NCI-H345 (cell line): ENCODE results near the gene SH3RF1.

Experiments
- DNase-seq: peaks from one replicate; lab custom pipeline; 2025; lab: John Stamatoyannopoulos, UW

SH3RF1 gene

GRCh38 chr4:169064296-169064695, 206.5 kb downstream of the SH3RF1 start:
- DNase-seq = no peak

DNA sequence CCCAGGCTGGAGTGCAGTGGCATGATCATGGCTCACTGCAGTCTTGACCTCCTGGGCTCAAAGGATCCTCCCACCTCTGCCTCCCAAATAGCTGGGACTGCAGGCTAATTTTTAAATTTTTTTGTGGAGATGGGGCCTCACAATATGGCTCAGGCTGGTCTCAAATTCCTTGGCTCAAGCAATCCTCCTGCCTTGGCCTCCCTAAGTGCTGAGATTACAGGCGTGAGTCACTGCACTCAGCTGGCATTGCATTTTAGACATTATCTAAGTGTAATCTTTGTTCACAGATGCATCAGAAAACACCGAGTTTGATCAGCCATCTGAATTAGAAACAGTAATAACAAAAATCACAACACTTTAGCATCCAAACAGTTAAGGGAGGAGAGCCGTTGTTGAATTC, 207.3 kb downstream of the SH3RF1 start:
- no peak for DNase-seq

- no peak for DNase-seq
Measured at GRCh38 chr4:169062897-169063244, 207.9 kb downstream of the SH3RF1 start.

- no peak for DNase-seq
Measured at GRCh38 chr4:169061386-169061785, 209.4 kb downstream of the SH3RF1 start.

- no peak for DNase-seq
Measured at GRCh38 chr4:169060391-169061091, 210.2 kb downstream of the SH3RF1 start.

DNA sequence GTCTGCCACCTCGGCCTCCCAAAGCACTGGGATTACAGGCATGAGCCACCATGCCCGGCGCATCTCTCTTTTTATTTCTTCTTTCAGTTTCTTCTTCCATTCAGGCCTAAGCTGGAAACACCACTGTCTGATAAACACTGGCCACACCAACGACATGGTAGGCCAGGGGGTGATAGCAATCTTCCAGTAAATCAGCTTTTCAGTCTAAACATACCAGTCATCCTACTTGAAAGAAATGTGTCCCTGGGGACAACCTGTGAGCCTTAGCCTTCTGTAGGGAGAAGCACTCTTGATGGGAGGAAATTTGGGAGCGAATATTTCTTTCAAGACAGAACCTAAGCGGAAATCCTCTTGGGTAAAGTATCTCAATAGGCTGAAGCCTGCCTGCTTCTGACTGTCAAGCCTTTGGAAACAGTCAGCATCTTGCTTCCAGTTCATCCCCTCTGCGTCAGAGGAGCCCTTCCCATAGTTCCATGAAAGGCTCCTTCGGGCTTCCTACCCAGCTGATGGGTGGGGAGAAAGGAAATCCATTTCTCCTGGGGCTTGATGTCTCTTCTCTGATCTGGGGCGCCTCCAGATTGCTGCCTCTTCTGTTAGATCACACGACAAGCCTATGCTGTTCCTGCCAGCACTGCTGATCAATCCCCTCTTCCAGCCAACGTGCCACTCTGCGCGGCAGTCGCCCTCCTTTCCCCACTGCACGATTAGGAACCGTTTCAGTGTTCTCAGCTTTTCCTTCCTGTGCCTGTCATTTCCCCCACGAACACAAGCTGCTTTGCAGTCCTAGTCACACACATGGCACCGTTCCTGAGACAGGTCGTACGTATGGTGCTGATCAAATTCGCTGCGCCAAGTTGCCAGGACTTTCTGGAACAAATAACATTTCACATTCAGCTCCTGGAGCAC, 211.2 kb downstream of the SH3RF1 start:
- no peak for DNase-seq

DNA sequence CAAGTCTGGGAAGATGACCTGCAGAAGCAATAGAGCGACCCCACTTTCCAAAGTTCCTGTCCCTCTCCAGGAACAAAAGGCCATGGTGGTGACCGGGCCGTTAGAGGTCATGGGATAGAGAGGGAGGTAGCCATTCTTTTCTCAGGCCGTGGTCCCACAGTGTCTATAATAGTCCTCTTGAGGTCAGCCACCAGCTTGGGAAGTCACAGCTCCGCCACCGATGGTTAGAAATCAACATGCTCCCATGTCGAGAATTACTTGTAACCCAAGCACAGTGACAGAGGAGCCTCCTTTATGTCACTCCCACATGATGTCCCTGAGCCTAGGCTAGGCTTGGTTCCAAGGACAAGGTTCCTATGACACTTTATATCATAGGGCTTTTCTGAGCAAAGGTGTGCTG, 212.4 kb downstream of the SH3RF1 start:
- no peak for DNase-seq

DNA sequence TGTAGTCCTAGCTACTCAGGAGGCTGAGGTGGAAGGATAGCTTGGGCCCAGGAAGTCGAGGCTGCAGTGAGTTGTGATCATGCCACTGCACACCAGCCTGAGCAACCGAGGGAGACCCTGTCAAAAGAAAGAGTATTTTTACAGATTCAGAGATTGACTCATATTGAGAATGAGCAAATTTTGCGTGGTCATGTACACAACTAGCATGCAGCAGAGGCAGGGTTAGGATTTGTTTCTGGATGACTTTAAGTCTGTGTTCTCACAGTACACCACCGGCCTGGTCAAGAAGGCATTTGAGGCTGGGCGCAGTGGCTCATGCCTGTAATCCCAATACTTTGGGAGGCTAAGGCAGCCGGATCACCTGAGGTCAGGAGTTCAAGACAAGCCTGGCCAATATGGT, 215.9 kb downstream of the SH3RF1 start:
- no peak for DNase-seq

GRCh38 chr4:169052594-169052945, 218.2 kb downstream of the SH3RF1 start:
- DNase-seq = no peak

DNA sequence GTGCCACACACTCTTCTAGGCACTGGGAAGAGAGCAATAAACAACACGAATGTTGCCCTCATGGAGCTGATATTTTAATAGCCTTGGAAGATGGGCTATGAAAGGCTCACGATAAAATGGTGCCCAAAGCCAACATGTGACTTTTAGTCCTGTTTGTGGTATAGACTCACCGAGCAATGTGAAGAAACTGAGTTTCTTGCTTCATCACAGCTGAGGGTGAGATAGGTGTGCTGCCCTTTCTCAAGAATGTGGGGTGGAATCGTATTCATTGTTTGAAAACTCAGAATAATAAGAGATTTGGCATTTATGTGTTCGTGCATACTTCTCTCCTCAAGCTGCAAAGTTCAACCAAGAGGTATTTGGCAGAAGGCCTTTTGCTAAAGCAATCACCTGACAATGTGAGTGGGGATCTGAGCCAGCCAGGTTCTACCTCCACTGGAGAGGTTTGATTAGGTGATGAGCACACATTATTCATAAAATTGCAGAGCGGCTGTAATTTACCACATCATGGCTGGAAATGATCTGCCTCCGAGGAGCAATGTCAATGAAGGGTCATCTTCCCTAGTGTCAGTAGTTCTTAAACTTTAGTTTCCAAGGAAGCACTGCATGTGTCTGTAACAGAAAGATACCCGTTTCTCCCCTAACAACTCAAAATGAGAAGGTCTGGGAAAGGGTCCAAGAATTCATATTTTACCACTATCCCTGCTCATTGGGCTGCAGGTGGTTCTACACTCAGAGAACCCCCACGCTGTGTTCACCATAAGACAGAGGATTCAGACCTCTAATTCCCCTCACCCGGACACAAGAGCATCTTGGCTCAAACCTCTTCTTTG, 218.8 kb downstream of the SH3RF1 start:
- no peak for DNase-seq

GRCh38 chr4:169050881-169051760, 219.6 kb downstream of the SH3RF1 start:
- DNase-seq = no peak

- no peak for DNase-seq
Measured at GRCh38 chr4:169050284-169050683, 220.5 kb downstream of the SH3RF1 start.

DNA sequence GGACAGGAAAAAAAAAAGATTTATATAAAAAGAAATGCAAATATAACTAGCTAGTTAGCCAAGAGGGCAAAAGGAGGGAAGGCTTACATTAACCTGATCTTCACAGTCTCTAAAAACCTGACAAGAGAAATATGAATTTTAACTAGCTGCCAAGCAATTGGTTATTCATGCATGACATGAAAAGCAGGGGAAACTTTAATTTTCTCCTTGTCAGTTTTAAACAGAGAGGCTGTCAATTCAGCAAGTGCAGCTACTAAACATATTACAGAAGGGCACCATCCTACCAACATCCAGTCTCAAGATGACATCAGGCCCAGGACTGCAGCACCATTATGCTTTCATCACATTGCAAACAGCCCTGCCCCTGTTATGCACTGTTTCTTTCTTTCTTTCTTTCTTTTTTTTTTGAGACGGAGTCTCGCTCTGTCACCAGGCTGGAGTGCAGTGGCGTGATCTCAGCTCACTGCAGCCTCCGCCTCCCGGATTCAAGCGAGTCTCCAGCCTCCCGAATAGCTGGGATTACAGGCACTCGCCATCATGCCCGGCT, 221.8 kb downstream of the SH3RF1 start:
- no peak for DNase-seq

DNA sequence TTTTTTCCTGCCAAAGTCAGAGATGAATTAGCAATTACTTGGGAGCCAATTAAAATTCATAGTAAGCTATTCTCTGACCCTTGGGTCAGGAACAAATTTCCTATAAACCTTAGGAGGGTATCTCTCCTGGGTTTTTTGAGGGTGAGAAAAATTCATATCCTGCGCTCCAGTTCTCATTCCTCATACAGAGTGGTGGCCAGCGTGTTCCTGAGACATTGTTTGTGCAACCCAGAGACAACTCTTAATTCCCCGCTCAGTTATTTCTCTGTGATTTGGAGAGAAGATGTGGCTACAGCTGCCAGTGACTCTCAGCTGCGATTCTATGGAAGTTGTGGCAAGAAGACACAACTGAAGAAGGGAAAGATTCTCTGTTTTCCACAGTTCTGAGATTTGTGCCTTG, 222.8 kb downstream of the SH3RF1 start:
- no peak for DNase-seq

DNA sequence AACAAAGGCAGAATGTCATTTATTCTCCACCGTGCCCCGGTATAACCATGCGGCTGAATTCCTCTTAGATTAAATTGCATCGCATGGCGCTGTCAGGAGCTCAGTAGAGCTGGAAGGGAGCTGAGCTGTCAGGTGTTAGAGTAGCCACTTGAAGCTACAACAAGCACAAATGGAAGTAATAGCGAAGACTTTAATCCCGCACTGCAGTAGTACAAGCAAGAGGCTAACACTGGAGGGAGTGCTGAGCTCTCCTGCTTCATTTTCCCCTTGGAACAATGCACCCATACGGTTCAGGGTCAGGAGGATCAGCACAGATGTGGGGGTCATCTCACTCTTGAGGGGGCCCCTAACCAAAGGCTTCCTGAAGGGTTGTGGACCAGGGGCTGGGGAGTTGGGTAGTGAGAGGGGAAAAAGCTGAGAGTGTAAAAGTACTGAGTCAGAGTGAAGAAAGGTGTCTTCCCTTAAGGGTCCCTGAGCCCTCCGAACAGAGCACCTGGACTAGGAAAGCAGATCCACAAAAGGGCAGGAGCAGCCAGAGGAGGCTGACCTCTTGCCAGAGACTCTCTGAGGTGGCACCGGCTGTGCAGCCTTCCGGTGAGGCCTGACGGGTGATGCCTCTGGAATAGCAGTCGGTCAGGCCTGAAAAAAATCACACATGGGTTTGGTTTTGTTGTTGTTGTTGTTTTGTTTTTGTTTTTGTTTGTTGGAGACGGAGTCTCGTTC, 224.7 kb downstream of the SH3RF1 start:
- DNase-seq = no peak

DNA sequence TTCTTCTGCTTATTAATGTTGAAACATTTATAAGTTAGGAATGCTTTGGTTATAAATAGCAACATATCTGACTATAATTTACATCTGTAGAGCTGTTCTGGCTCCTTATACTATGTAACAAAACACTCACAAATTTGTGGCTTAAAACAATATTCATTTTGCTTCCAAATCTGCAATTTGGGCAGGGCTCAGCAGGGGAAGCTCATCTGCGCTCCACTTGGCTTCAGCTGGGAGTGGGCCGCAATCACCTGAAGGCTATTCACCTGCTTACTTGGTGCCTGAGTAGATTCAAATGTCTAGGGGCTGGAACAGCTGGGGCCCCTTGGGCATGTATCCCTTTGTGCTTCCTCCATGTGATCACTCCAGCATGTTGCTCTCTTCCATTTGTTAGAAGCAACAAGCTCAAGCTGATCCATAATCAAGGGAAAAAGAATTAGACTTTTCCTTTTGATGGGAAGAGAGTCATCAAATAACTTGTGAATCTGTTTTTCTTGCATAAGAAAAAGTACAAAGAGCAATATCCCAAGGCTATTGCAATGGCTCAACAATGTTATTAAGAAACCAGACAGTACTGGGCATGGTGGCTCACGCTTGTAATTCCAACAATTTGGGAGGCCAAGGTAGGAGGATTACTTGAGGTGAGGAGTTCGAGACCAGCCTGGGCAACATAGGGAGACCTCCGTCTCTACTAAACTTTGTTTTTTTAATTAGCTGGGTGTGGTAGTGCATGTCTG, 225.9 kb downstream of the SH3RF1 start:
- DNase-seq = no peak
